ENCODE results near the gene GIMAP6. TPM values are rescaled to one million over a fixed set of nuclear protein-coding genes. Genes with fewer than 3 reads are reported as not detected.
"Not testable (repeated sequence)": the region's sequence is repeated elsewhere in the genome, so short reads cannot be mapped to it uniquely, and the experiment has no call there.

The GIMAP6 gene
- total and polyA plus RNA-seq, 2 of the 13 experiments (the other 11 are each of a cell fraction or from before 2014, with no cell fraction given): not detected

GRCh38 chr7:150620617-150621371 lies 11.4 kb downstream of the GIMAP6 start:
- BruUV-seq (replicated peaks): no TSS peak
- H3K4me2 ChIP-seq (ENCODE audit: low read depth, low read length): no peak overlapping the region
- no peak for FAIRE-seq

GRCh38 chr7:150620061-150620460 lies 12.1 kb downstream of the GIMAP6 start:
- no peaks in the 10 kb centered on the region for H3K79me2 ChIP-seq (ENCODE audit: insufficient read depth, low read length)
- no peak overlapping the region for H3K9ac ChIP-seq (ENCODE audit: insufficient read depth, low read depth, low read length)
- ChIA-PET POLR2A (no interaction called here), CTCF (ENCODE audit: low intra/inter-chr PET ratio, low total read pairs) (no interaction called here)
- no peak for ATAC-seq
- BruUV-seq (replicated peaks): no TSS peak
- no peaks in the 10 kb centered on the region for H3K27me3 ChIP-seq (ENCODE audit: control insufficient read depth in 1 of 2, insufficient read depth in 2 of 2, low read length in 2 of 2)
- no peak overlapping the region for H3K4me3 ChIP-seq (replicated peaks in 1 of 3; ENCODE audit: insufficient read depth in 1 of 3, low read depth in 2 of 3, low read length in 3 of 3)
- no peaks in the 10 kb centered on the region for H4K20me1 ChIP-seq (ENCODE audit: insufficient read depth, low read length)
- no peak for DNase-seq (ENCODE audit: low spot score)
- H3K36me3 ChIP-seq (replicated peaks in 1 of 2; ENCODE audit: control insufficient read depth in 1 of 2, insufficient read depth in 2 of 2, low read length in 2 of 2): no peaks in the 10 kb centered on the region
- no peak for FAIRE-seq
- no peak overlapping the region for H3K4me2 ChIP-seq (ENCODE audit: low read depth, low read length)
- 1% methylated on average over 3 of the region's 3 CpGs for WGBS (ENCODE audit: low lambda C conversion rate)
- H2AFZ ChIP-seq (ENCODE audit: low read length): no peak overlapping the region
- H3K9me3 ChIP-seq (ENCODE audit: low read length): no peaks in the 10 kb centered on the region
- in situ Hi-C loops (cut with HindIII; ENCODE audit: extremely low pct_ligation_motif_present, low pct_unique_long_range_greater_than_20kb): no loop called here
- H3K4me1 ChIP-seq (ENCODE audit: insufficient read depth, low read length): no peaks in the 10 kb centered on the region
- TF ChIP-seq NR0B2 (CRISPR knock-in tag; IDR thresholded peaks at IDR 0.05) (no peak), ZNF547 (CRISPR knock-in tag; IDR thresholded peaks at IDR 0.05) (no peak), CREBL2 (CRISPR knock-in tag; IDR thresholded peaks at IDR 0.05; ENCODE audit: borderline replicate concordance) (no peak), MZF1 (CRISPR knock-in tag; IDR thresholded peaks at IDR 0.05; ENCODE audit: borderline replicate concordance) (no peak), MYC (CRISPR knock-in tag; IDR thresholded peaks at IDR 0.05; ENCODE audit: borderline replicate concordance) (no peak), YEATS4 (CRISPR knock-in tag; IDR thresholded peaks at IDR 0.05; ENCODE audit: borderline replicate concordance) (no peak), CEBPB (IDR thresholded peaks at IDR 0.05; ENCODE audit: borderline replicate concordance, low read depth, low read length) (no peak)
- intact Hi-C loops (cut with micrococcal nuclease; ENCODE audit: unreplicated experiment): no loop called here
- no peak overlapping the region for H3K27ac ChIP-seq (ENCODE audit: extremely low read length, insufficient read depth, low read length)

More at GRCh38 chr7:150620617-150621371, 11.4 kb downstream of the GIMAP6 start:
- Histone ChIP-seq H3K79me2 (ENCODE audit: insufficient read depth, low read length) (no peaks in the 10 kb centered on the region), H3K27me3 (ENCODE audit: control insufficient read depth in 1 of 2, insufficient read depth in 2 of 2, low read length in 2 of 2) (no peaks in the 10 kb centered on the region), H3K9me3 (ENCODE audit: low read length) (no peaks in the 10 kb centered on the region), H3K9ac (ENCODE audit: insufficient read depth, low read depth, low read length) (no peak overlapping the region), H3K4me3 (replicated peaks in 1 of 3; ENCODE audit: insufficient read depth in 1 of 3, low read depth in 2 of 3, low read length in 3 of 3) (no peak overlapping the region), H3K4me1 (ENCODE audit: insufficient read depth, low read length) (no peaks in the 10 kb centered on the region), H4K20me1 (ENCODE audit: insufficient read depth, low read length) (no peaks in the 10 kb centered on the region), H3K27ac (ENCODE audit: extremely low read length, insufficient read depth, low read length) (no peak overlapping the region), H3K36me3 (replicated peaks in 1 of 2; ENCODE audit: control insufficient read depth in 1 of 2, insufficient read depth in 2 of 2, low read length in 2 of 2) (no peaks in the 10 kb centered on the region), H2AFZ (ENCODE audit: low read length) (no peak overlapping the region)
- intact Hi-C loops (cut with micrococcal nuclease; ENCODE audit: unreplicated experiment) (no loop called here), in situ Hi-C loops (cut with HindIII; ENCODE audit: extremely low pct_ligation_motif_present, low pct_unique_long_range_greater_than_20kb) (no loop called here)
- POLR2A ChIA-PET: no interaction called here
- DNase-seq (ENCODE audit: low spot score): no peak
- WGBS (ENCODE audit: low lambda C conversion rate): 0% methylated on average over 3 of the region's 3 CpGs
- TF ChIP-seq TOPORS (CRISPR knock-in tag; IDR thresholded peaks at IDR 0.05): no peak
- ATAC-seq: no peak
- CTCF ChIA-PET (ENCODE audit: low intra/inter-chr PET ratio, low total read pairs): no interaction called here

DNA sequence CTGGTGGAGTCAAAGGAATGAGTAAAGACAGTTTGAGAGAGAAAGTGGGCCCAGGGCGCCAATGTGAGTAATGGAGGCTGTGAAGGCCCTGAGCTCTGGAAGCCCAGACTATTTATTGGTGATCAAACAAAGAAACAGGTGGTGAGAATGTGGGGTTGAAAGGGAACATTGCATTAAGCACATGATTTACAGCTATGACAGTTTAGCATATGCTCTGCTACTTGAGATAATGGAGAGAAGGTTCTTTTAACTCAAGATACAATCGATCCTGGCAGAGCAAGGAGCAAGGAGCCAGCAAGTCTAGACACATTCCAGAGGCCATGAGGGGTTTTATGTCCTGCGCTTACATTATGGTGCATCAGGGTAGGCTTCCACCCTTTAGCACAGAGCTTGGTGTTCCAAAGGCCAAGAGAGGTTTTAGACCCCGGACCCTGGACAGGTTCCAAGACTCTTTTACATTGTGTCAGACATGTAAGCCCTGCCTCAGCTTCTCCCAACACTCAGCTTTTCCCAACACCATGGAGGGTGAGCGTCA lies 16.9 kb downstream of the GIMAP6 start:
- H3K79me2 ChIP-seq (ENCODE audit: insufficient read depth, low read length); intact Hi-C loops (cut with micrococcal nuclease; ENCODE audit: unreplicated experiment); H4K20me1 ChIP-seq (ENCODE audit: insufficient read depth, low read length); H3K4me2 ChIP-seq (ENCODE audit: low read depth, low read length); CTCF ChIA-PET (ENCODE audit: low intra/inter-chr PET ratio, low total read pairs); FAIRE-seq; POLR2A ChIA-PET; DNase-seq (ENCODE audit: low spot score); H3K4me3 ChIP-seq (replicated peaks in 1 of 3; ENCODE audit: insufficient read depth in 1 of 3, low read depth in 2 of 3, low read length in 3 of 3); H3K4me1 ChIP-seq (ENCODE audit: insufficient read depth, low read length); H3K27me3 ChIP-seq (ENCODE audit: control insufficient read depth in 1 of 2, insufficient read depth in 2 of 2, low read length in 2 of 2); H3K27ac ChIP-seq (ENCODE audit: extremely low read length, insufficient read depth, low read length); ATAC-seq; BruUV-seq (replicated peaks); H3K36me3 ChIP-seq (replicated peaks in 1 of 2; ENCODE audit: control insufficient read depth in 1 of 2, insufficient read depth in 2 of 2, low read length in 2 of 2); in situ Hi-C loops (cut with HindIII; ENCODE audit: extremely low pct_ligation_motif_present, low pct_unique_long_range_greater_than_20kb); H3K9ac ChIP-seq (ENCODE audit: insufficient read depth, low read depth, low read length); H3K9me3 ChIP-seq (ENCODE audit: low read length); H2AFZ ChIP-seq (ENCODE audit: low read length): not testable (repeated sequence)
- 0% methylated on average over 4 of the region's 5 CpGs for WGBS (ENCODE audit: low lambda C conversion rate)
